ENCODE data around the gene RUNX3.

RUNX3 gene

DNA sequence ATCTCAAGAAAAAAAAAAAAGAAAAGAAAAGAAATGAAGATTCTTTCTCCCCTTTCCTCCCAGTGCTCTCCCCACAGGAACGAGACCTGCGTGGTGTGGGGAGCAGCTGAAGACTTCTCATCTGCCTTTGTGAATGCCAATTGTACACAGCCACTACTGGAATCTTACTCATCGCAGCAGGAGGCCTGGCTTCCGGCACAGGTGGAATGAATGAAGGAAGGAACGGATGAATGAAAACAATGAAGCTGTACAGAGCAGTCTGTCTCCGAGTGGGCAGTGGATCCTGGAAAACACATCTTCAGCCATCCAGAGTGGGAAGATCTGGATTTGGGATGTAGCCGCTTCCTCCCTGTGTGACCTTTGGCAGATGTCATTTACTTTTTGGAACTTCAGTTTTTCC, 64.9 kb downstream of the RUNX3 start:
- DNase-seq (ENCODE audit: low read depth in 2 of 2) = no peak

DNA sequence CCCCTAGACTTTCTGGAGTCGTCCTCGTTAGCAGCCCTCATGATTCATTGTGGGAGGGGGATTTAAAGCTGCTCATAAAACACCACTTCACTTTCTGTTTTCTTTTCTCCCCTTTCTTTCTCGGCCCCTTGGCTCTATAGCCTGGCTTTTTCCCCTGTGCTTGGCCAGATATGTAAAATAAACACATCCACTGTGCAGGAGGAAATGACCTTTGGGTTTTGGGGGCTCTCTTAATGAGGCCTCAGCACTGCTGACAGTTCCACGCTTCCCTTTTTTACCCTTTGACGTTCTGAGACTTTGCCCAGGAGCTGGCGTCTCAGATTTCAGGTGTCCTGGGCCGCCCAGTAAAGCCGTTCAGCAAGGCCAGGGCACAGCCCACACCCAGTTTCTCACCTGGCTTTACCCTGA, 65.7 kb downstream of the RUNX3 start:
- no peak for DNase-seq (ENCODE audit: low read depth in 2 of 2)

DNA sequence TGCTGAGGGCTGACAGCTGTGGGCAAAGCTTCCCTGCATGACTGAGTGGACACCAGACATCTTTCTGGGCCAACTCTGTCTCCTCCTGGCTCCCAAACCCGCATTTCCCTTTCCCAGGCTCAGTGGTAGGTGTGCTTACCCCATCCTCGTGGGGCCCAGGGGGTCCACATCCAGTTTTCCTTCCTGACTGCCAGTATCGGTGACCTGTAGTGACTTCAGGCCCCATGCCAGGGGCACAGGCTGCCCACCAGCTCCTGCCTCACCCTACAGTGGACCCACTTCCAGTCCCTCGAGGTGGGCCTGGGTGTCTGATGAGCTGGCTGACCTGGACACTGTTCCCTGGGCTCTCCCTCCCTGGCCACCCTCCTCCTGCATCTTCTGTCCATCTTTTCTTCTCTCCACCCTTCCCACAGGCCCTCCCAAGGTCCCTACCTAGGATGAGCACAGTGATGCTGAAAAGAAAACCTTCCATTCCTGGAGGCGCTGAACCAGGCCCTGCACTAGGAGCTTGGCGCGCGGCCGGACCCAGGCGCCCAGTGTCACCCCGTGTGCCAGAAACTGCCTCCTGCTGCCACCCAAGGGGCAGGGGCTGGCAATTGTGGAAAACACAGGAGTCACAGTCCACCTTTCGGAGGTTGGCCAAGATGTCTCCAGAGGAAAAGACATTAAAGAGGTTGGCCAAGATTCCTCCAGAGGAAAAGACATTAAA, 67.1 kb downstream of the RUNX3 start:
- no peak for DNase-seq (ENCODE audit: low read depth in 2 of 2)

DNA sequence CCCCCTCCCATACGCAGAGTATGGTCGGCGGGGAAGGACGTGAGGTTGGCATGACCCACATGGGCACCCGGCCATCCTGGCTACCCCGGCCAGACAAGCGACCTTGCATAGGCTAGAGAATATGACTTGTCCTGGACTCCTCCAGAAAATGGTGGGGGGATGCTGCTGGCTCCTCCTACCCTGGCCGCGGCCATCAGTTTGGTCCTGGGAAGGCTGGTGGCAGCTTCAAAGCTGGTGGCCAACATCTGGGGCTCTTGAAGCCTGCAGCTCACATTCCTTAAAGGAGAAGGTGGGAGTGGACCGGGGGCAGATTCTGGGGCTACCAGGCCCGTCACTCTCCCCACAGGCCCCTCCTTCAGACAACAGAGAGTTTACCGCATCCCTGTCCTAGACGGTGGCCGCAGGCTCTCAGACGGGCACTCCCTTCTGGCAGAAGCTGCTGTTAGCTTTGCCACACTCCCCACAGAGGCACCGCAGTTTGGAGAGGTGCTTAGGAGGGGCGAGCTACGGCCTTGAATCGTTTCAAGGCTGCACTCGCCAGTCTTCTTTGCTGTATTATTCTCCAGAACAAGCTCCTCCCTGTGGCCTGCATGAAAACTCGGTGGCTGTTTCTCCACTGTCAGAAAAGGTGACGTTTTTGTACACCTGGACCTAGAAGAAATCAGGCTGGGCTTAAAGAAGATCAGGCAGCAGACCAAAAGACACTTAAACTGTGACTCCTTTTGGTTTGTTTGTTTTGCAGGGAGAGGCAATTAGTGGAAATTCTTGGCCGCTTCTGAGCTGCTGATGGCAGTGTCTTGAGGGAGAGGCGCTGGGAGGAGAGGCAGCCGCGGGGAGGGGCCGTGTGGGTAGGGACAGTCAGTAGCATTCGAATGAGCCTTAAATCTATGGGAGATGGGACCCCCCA, 68.0 kb downstream of the RUNX3 start:
- DNase-seq (ENCODE audit: low read depth in 2 of 2) = no peak

DNA sequence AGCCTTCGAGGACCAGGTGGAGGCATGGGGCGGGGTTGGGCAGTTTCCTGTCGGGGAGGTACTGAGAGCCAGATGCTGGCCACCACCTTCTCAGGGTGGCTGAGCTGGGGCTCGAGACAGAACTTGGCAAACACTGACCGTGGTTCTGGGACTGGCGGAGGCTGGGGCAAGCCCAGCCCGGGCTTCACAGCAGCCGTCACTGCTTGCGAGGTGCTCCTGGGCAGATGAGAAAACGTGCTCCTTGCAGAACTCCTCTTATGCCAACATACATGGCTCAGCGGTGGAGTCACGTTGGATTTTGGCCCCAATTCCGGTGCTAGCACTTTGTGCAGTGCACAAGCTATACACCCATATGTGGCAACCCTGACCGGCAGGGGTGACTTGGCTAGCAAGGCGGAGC, 69.2 kb downstream of the RUNX3 start:
- no peak for DNase-seq (ENCODE audit: low read depth in 2 of 2)

DNA sequence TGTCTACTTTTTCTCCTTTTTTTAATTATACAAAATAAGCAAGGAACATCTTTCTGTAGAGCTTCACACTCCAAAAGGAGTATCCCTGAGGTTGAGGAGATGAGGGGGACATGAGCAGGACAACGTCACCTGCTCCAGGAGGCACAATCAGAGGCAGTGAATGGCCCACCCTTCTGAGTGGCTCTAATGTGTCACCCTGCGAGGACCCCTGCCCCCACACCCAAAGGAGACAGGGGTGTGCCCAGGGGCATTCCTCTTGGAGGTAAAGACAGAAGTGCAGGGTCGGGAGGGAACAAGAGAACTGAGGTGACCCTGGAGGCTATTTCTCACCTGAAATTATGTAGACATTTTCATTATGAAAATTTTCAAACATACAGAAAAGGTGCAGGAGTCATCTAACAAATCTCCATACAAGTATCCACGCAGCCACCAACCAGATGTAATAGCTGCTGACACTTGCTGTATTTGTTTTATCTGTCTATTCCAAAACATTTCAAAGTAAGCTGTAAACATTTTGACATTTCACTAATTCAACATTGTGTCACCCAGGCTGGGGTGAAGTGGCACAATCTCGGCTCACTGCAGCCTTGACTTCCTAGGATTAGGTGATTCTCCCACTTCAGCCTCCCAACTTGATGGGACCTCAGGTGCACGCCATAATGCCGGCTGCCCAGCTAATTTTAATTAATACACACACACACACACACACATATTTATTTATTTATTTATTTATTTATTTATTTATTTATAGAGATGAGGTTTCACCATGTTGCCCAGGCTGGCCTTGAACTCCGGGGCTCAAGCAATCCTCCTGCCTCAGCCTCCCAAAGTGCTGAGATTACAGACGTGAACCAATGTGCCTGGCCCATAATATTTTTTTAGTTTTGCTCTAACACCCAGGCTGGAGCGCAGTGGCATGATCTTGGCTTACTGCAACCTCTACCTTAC, 70.7 kb downstream of the RUNX3 start:
- DNase-seq (ENCODE audit: low read depth in 2 of 2) = no peak

DNA sequence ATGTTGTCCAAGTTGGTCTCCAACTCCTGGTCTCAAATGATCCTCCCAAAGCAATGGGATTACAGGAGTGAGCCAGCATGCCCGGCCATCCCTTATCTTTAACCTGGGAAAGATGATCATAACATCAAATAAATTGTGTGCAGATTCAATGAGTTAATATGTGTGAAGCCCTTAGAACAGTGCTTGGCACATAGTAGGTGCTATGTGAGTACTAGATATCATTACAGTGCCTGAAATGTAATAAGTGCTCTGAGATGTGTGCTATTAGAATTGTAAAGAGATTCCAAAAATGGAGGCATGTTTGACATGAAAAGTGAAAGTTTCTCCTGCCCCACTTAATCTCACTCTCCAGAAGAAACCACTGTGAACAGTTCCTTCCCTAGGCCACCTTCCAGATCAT, 71.8 kb downstream of the RUNX3 start:
- DNase-seq (ENCODE audit: low read depth in 2 of 2) = no peak

DNA sequence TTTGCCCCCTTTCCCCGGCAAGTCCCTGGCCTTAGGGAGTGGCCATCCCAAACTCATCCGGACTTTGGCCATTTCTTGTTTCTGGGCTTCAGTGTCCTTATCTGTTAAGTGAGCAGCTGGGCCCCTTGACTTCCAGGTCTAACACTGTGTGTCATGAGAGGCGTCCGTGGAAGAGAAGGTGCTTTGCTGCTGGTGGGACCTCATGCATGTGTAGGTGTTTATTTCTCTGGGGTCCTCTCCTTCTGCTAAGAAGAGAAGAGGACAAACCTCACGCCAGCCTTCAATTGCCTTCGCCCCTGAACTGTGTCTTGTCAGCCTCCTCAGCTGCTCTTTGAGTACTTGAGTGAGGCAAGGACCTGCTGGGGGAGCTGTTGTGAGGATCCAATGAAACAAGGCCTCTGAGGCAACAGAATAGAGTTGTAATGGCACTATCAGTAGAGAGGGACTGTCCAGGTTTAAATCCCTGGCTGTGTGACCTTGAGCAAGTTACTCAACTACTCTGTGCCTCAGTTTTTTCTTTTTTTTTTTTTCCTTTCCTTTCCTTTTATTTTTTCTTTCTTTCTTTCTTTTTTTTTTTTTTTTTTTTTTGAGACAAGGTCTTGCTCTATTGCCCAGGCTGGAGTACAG, 72.5 kb downstream of the RUNX3 start:
- no peak for DNase-seq (ENCODE audit: low read depth in 2 of 2)

DNA sequence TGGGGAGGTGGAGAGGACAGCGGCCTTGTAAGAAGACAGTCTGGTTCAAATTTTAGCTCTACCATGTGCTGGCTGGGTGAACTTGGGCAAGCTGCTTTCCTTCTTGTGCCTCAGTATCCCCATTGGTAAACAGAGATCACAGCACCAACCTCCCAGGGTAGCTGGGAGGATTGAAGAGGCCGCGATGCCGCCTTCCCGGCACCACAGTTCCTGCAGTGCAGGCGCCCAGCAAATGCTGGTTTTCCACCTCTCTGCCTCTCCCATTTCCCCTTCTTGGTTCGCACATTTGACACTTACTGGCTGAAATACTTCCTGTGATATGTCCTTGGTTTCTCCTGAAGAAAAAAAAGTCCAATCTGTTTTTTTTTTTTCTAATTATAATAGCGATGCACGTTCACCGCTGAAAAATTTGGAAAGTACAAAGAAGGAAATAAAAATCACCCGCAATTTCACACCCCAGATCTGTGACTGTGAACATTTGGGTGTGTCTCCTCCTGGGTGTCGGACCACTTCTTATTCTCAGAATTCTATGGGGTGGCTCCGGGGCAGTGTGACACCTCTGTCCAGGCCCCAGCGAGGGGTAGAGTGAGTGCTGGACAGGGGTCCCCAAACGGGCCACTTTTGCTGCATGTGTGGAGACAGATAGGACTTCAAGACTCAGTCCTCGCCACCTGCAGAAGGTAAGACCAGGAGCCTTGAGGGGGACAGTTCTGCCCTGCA, 73.1 kb downstream of the RUNX3 start:
- no peak for DNase-seq (ENCODE audit: low read depth in 2 of 2)

DNA sequence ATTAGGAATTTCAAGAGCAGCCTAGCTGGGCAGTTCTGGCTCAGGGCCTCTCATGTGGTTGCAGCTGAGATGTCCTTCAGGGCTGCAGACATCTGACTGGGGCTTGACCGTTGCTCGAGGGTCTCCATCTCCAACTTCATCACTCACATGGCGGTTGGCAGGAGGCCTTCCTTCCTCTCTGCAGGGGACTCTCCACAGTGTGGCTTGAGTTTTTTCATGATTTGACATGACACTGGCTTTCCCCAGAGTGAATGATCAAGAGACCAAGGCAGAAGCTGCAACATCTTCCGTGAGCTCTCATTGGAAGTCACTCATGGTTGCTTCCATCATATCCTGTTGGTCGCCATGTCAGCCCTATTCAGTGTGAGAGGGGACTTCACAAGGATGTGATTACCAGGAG, 74.6 kb downstream of the RUNX3 start:
- DNase-seq (ENCODE audit: low read depth in 2 of 2) = no peak

DNA sequence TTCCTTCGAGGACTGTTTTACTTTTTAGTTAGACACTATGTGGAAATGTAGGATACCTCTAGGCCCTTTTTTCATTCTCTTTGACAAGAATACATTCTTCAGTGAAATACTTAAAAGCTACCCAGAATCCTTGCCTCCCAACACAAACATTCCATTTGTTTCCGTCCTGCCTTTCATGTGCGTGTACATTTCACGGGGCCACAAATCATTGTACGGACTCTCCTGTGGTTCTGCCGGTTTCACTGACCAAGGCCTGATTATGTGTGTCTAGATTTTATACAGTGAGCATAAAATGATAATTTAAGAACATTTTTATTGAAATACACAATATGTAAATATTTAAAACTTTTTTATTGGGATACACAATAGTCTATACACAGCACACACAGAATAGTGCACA, 76.4 kb downstream of the RUNX3 start:
- no peak for DNase-seq (ENCODE audit: low read depth in 2 of 2)

DNA sequence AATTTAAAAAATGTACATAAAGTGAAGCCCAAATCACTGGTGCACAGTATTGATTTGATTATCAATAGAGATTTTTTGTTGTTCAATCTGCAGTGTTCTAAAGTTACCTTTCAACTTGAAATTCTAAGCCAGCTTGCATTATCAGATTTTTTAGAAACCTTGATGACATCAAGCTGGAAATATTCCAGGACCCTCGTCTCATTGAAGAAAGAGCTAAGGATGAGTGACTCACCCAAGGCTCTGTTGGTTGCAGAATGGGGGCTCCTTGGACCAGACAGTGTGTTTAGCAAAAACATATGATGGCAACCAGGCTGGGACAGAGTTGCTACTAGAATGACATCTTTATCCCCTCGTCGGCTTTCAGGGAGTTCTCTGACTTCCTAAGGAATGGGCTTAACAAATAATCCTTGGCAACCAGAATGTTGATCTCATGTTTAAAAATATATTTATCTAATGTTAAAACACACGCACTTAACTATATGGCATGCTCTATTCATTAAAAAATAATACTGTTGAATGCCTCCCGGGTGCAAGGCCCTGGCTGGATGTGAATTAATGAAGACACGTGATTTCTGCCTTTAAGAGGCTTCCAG, 79.7 kb downstream of the RUNX3 start:
- DNase-seq (ENCODE audit: low read depth in 2 of 2) = no peak

DNA sequence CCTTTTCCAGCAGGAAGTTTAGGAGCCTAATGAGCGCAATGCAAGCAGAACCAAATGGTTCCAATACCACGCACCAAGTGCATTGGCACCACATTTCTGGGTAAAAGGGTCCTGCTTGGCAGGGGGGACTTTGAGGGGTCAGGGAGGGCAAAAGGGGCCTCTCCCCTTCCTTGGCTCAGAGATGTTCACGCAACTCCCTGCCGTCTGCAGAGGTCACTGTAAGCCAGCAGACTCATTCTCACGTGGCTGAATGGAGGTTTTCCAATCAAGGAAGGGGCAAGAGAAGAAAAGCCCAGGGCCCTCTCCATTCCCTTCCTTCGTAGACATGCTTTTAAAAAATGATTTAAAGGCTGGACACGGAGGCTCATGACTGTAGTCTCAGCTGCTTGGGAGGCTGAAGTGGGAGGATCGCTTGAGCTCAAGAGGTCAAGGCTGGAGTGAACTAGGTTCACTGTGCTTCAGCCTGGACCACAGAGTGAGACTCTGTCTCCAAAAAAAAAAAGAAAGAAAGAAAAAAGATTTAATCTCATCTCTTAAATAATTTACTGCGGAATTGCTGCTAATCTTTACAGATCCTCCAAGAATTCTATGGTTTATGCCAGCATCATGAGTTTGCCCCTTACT, 80.3 kb downstream of the RUNX3 start:
- DNase-seq (ENCODE audit: low read depth in 2 of 2) = no peak
